Lower lobe of right lung (tissue), 2 donors: Measurements from ENCODE around the gene CNKSR1. TPM values are rescaled to one million over a fixed set of nuclear protein-coding genes. Genes with fewer than 3 reads are reported as not detected.

Source experiments
- ATAC-seq, 2 donors: fragments of 200-7000 bp; cut with Tn5 transposase; one replicate each; pipeline ENCODE4 v1.9.1; 2020 to 2022; ENCODE audit warnings: mild to moderate bottlenecking in 2 of 2, moderate library complexity in 2 of 2
- DNase-seq: peaks from one replicate; pipeline ENCODE4 v3.0.0-alpha.2; 2020
- H3K27ac ChIP-seq: fragments of 200-600 bp; one replicate; pipeline ENCODE4 v1.8.0; 2022
- H3K27me3 ChIP-seq: fragments of 200-600 bp; one replicate; pipeline ENCODE4 v1.8.0; 2022; ENCODE audit warnings: low read depth
- H3K36me3 ChIP-seq: fragments of 200-600 bp; one replicate; pipeline ENCODE4 v1.8.0; 2022; ENCODE audit warnings: mild to moderate bottlenecking
- H3K4me1 ChIP-seq: fragments of 200-600 bp; one replicate; pipeline ENCODE4 v1.8.0; 2022
- H3K4me3 ChIP-seq: fragments of 200-600 bp; one replicate; pipeline ENCODE4 v1.8.0; 2022; ENCODE audit warnings: mild to moderate bottlenecking
- H3K9me3 ChIP-seq: fragments of 200-600 bp; one replicate; pipeline ENCODE4 v1.8.0; 2022
- CTCF ChIP-seq: fragments of 200-600 bp; IDR thresholded peaks from one replicate; pipeline ENCODE4 v1.8.0; 2022; ENCODE audit warnings: antibody characterized with exemption, mild to moderate bottlenecking
- intact Hi-C: fragments of 100-400 bp; cut with DNase I; formaldehyde crosslinking; loops from one replicate; pipeline ENCODE4 v1.11.0; 2022
- total RNA-seq: library from RNA; stranded (reverse); fragmentation: NEBNext Ultra II Directional; extraction: Animal tissue kit (Norgen Biotek cat#: 25700); gene quantifications from one replicate; pipeline ENCODE4 v1.2.1, GENCODE V29; 2021
- donor health status: DM: no; HTN: yes; CAD: no; lungs with severe emphysema.

CNKSR1 gene
- total RNA-seq, 1 donor from 2014 or later, result 25.0 TPM

- H3K36me3 ChIP-seq, result no peaks in the 10 kb centered on the region
- no peak for DNase-seq
Measured at GRCh38 chr1:26148887-26149286, 28.4 kb upstream of the CNKSR1 start.

DNA sequence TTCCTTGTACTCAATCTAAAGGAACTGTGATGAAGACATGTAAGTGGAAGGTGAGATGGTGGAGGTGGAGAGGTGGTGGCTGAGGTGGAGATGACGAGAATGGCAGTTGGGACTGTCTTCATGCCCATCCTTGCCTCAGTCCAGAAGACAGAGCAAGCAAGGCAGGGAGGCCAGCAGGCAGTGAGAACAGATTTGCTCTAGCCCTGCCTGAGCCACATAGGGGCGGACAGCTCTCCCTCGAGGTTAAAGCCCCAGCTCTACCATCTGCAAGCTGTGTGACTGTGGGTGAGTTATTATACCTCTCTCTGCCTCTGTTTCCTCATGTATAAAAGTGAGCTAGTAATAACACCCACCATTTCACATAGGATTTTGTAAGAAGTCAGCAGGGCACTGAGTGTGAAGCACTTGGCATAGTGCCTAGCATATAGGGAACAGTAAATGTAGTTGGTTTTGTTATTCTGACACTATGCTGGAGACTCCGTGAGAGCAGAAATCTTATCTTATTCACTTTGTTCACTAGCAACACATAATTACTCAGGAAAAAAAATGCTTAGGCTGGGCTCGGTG is 23.2 kb upstream of the CNKSR1 start:
- intact Hi-C loops, result no loop called here
- Histone ChIP-seq H3K36me3 (no peaks in the 10 kb centered on the region), H3K27me3 (peaks cover 29% of the 10 kb centered on the region), H3K9me3 (no peaks in the 10 kb centered on the region), H3K27ac (no peak overlapping the region), H3K4me3 (no peak overlapping the region), H3K4me1 (peaks cover 22% of the 10 kb centered on the region)
- peak in 1 of 2 donors; percentile 18 for ATAC-seq
- no peak for DNase-seq
- TF ChIP-seq CTCF, result no peak

More at GRCh38 chr1:26148887-26149286, 28.4 kb upstream of the CNKSR1 start:
- no peak overlapping the region for H3K27ac ChIP-seq
- no peak for ATAC-seq
- no peaks in the 10 kb centered on the region for H3K27me3 ChIP-seq
- H3K9me3 ChIP-seq, result no peaks in the 10 kb centered on the region
- no peak overlapping the region for H3K4me3 ChIP-seq
- intact Hi-C loops, result loop anchor here (5.0 kb wide), 1 partner anchor 42 kb away; no protein-coding TSS in a partner anchor
- no peak for TF ChIP-seq CTCF
- H3K4me1 ChIP-seq, result no peaks in the 10 kb centered on the region

GRCh38 chr1:26154750-26155149 is 22.5 kb upstream of the CNKSR1 start:
- H3K9me3 ChIP-seq, result no peaks in the 10 kb centered on the region
- no peak for TF ChIP-seq CTCF
- intact Hi-C loops, result no loop called here
- H3K27ac ChIP-seq, result no peak overlapping the region
- no peaks in the 10 kb centered on the region for H3K36me3 ChIP-seq
- peaks cover 22% of the 10 kb centered on the region for H3K4me1 ChIP-seq
- H3K27me3 ChIP-seq, result peaks cover 32% of the 10 kb centered on the region
- H3K4me3 ChIP-seq, result peak overlapping the region; percentile 3
- no peak for DNase-seq
- ATAC-seq, result peak in 1 of 2 donors; percentile 20

DNA sequence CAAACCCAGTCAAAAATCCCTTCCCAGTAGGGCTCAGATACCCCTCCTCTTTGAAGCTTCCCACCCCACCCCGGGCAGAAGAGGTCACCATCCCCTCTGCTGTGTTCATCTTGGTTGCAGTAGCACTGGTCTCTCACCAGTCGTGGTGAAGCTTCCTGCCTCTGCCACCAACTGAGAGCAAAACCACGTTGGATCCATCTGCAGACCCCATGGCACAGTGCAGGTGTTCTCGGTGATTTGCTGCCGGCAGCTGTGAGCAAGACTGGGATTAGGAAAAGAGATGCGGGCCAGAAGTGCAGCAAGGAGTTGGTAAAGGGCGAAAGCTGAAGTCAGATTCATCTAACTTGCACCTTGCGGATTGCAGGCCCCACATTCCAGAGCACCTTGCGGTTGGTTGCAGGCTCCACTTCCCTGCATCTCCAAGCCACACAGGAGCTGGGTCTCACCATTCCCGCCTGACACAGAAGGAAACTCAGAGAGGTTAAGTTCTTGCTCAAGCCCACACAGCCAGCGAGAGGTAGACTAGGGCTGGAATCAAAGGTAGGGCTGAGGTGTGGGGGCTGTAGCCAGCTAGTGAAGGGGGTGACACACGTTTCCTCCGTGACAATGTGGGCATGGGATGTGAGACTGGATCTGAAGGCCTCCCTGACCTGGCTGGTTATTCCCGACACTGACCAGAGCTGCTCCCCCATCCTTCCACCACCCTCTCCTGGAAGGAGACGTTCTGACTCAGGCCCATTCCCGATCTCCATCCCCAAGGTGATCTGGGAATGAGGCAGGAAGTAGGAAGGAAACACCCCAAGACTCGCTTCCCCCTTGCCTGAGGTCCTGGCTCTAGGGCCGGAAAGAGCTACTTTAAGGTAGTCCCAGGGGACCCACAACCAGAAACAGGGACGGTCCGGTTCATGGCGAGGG is 21.7 kb upstream of the CNKSR1 start:
- intact Hi-C loops, result no loop called here
- Histone ChIP-seq H3K27me3 (peaks cover 34% of the 10 kb centered on the region), H3K9me3 (no peaks in the 10 kb centered on the region), H3K36me3 (no peaks in the 10 kb centered on the region), H3K4me1 (peaks cover 22% of the 10 kb centered on the region), H3K4me3 (peak overlapping the region; percentile 32), H3K27ac (peak overlapping the region; percentile 27)
- no peak for DNase-seq
- peak; percentile 21 to 34 for ATAC-seq
- no peak for TF ChIP-seq CTCF

GRCh38 chr1:26156285-26157038 is 20.8 kb upstream of the CNKSR1 start:
- TF ChIP-seq CTCF, result no peak
- Histone ChIP-seq H3K27me3 (peaks cover 42% of the 10 kb centered on the region), H3K9me3 (no peaks in the 10 kb centered on the region), H3K27ac (peak overlapping the region; percentile 27), H3K4me1 (peaks cover 28% of the 10 kb centered on the region), H3K36me3 (no peaks in the 10 kb centered on the region), H3K4me3 (peak overlapping the region; percentile 32)
- ATAC-seq (no peak), DNase-seq (no peak)
- intact Hi-C loops, result no loop called here
